ENCODE measurements around the gene PAGE2. TPM values are rescaled to one million over a fixed set of nuclear protein-coding genes. Genes with fewer than 3 reads are reported as not detected.
"Not testable (repeated sequence)": the region's sequence is repeated elsewhere in the genome, so short reads cannot be mapped to it uniquely, and the experiment has no call there.

Gene PAGE2
- total RNA-seq, 1 donor from 2014 or later = not detected

GRCh38 chrX:55140800-55141199, 52.0 kb downstream of the PAGE2 start:
- H3K4me1 Mint-ChIP-seq; H3K27ac Mint-ChIP-seq; H3K27me3 Mint-ChIP-seq; H3K36me3 Mint-ChIP-seq (ENCODE audit: low read depth); H3K9me3 Mint-ChIP-seq; DNase-seq; H3K4me3 Mint-ChIP-seq; intact Hi-C loops (cut with micrococcal nuclease): not testable (repeated sequence)

Other genes with a start within 250 kb of the PAGE2 start
- 1.6 and 2.6 TPM in 2 replicates for gene TRO, start 168.2 kb upstream of the PAGE2 start, total RNA-seq
- gene PFKFB1, start 94.8 kb upstream of the PAGE2 start, total RNA-seq = 0.47 and 0.58 TPM in 2 replicates
- gene APEX2, start 88.7 kb upstream of the PAGE2 start, total RNA-seq = 32.2 and 36.1 TPM in 2 replicates
- gene ALAS2, start 58.0 kb upstream of the PAGE2 start, total RNA-seq = not detected in 2 replicates
- gene PAGE2B, start 14.0 kb upstream of the PAGE2 start, total RNA-seq = 0.45 TPM in 1 of 2 replicates, not detected in the other
- gene PAGE5, start 131.3 kb downstream of the PAGE2 start, total RNA-seq = not detected in 2 replicates
- not detected in 2 replicates for gene PAGE3, start 175.9 kb downstream of the PAGE2 start, total RNA-seq

All from activated CD4-positive, alpha-beta T cell treated with anti-CD3 and anti-CD28 coated beads, Interleukin-2, amount 10 ng/mL, durations not matched to agents 24 days and 14 days (primary cell).